Nephron progenitor cell (in vitro differentiated cells): Measurements from ENCODE around the gene NT5DC3.

Source experiments
- DNase-seq: peaks from one replicate; pipeline ENCODE4 v3.0.0; 2021
- H3K27ac Mint-ChIP-seq: 2 replicates; pipeline ENCODE4 v1.8.0; 2021; ENCODE audit warnings: mild to moderate bottlenecking, moderate library complexity, mixed read lengths
- H3K27me3 Mint-ChIP-seq: 2 replicates; pipeline ENCODE4 v1.8.0; 2021; ENCODE audit warnings: mild to moderate bottlenecking, low read depth, mixed read lengths; ENCODE audit not compliant: poor library complexity
- H3K36me3 Mint-ChIP-seq: 2 replicates; pipeline ENCODE4 v1.8.0; 2021; ENCODE audit warnings: low read depth, mixed read lengths
- H3K4me1 Mint-ChIP-seq: 2 replicates; pipeline ENCODE4 v1.8.0; 2021; ENCODE audit warnings: mixed read lengths
- H3K4me3 Mint-ChIP-seq: 2 replicates; pipeline ENCODE4 v1.8.0; 2021; ENCODE audit warnings: mild to moderate bottlenecking, moderate library complexity, mixed read lengths
- H3K9me3 Mint-ChIP-seq: 2 replicates; pipeline ENCODE4 v1.8.0; 2021; ENCODE audit warnings: mild to moderate bottlenecking, moderate library complexity, mixed read lengths
- TF ChIP-seq, protein P1 (sequence below): fragments of 200-600 bp; sonication (generic); IDR thresholded peaks from 2 replicates; pipeline ENCODE4 v1.5.0; 2021; ENCODE audit warnings: antibody characterized with exemption

NT5DC3 gene

DNA sequence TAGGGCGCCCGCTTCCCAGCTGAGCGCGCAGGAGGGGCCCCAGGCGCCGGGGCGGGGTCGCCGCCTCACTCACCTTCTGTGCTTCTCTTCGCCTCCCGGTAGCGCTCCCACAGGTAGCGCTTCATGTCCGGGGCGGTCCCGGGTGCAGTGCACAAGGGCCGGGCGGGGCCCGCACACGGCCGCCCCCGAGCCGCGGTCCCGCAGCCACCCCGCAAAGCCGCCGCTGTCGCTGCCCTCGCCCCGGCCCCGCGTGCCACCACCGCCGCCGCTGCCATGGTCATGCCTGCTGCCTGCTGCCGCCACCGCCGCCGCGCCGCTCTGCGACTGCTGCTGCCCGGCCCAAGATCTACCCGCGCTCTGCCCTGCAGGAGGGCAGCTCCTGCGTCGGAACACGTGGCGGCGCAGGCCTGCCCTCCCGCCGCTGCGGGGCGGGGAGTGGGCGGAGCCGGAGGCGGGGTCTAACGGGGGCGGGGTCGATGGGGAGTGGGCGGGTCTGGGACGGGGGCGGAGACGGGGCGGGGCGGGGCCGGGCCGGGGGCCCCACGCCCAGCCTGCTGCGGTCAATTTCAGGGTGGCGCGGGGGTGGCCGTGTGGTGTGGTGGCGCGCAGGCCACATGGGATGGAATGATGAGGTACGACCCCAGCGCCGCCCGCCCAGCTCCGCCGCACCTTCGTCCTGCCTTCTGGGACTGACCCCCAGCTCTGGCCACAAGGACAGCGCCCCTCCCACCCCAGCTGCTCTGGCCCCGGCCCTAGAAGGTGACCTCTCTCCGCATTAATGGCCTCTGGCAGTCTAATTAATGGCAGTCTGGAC is at the start of gene NT5DC3:
Gene NT5DC3, minus strand, starts transcription at position 359 of the 814 bp plus-strand sequence. Its CDS starts 78 bp downstream, at position 281.
- Mint-ChIP-seq H3K27ac (peak within 1 kb of the TSS; percentile 87), H3K9me3 (peaks cover 5% of the 10 kb centered on the region), H3K4me1 (peaks cover 38% of the 10 kb centered on the region), H3K4me3 (peak within 1 kb of the TSS; percentile 94), H3K27me3 (peaks cover 4% of the 10 kb centered on the region), H3K36me3 (peaks cover 20% of the 10 kb centered on the region)
- TF ChIP-seq, protein P1, sequence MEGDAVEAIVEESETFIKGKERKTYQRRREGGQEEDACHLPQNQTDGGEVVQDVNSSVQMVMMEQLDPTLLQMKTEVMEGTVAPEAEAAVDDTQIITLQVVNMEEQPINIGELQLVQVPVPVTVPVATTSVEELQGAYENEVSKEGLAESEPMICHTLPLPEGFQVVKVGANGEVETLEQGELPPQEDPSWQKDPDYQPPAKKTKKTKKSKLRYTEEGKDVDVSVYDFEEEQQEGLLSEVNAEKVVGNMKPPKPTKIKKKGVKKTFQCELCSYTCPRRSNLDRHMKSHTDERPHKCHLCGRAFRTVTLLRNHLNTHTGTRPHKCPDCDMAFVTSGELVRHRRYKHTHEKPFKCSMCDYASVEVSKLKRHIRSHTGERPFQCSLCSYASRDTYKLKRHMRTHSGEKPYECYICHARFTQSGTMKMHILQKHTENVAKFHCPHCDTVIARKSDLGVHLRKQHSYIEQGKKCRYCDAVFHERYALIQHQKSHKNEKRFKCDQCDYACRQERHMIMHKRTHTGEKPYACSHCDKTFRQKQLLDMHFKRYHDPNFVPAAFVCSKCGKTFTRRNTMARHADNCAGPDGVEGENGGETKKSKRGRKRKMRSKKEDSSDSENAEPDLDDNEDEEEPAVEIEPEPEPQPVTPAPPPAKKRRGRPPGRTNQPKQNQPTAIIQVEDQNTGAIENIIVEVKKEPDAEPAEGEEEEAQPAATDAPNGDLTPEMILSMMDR, result no peak
- peak; percentile 88 for DNase-seq

DNA sequence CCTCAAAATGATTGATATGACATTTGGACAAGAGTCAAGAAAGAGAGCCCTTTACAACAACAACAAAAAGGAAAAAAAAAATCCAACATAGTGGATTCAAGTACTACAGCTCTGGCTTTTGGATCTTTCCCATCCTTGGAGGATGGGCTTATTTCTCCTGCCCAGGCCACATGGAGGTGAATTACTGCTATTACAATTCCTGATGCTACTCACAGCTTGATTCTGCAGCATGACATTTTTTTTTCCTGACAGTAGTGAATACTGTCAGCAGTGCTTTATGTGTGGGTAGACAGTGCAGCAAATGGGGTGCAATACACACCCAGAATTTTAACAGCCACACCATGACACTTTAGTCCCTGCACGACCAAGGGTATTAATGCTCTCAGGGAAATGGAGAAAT is 46.7 kb upstream of the NT5DC3 start:
- no peaks in the 10 kb centered on the region for H3K36me3 Mint-ChIP-seq
- H3K9me3 Mint-ChIP-seq, result no peaks in the 10 kb centered on the region
- no peak overlapping the region for H3K27ac Mint-ChIP-seq
- no peak for DNase-seq
- H3K27me3 Mint-ChIP-seq, result peaks cover 5% of the 10 kb centered on the region
- TF ChIP-seq, protein P1, result no peak
- H3K4me3 Mint-ChIP-seq, result no peak overlapping the region
- no peaks in the 10 kb centered on the region for H3K4me1 Mint-ChIP-seq

DNA sequence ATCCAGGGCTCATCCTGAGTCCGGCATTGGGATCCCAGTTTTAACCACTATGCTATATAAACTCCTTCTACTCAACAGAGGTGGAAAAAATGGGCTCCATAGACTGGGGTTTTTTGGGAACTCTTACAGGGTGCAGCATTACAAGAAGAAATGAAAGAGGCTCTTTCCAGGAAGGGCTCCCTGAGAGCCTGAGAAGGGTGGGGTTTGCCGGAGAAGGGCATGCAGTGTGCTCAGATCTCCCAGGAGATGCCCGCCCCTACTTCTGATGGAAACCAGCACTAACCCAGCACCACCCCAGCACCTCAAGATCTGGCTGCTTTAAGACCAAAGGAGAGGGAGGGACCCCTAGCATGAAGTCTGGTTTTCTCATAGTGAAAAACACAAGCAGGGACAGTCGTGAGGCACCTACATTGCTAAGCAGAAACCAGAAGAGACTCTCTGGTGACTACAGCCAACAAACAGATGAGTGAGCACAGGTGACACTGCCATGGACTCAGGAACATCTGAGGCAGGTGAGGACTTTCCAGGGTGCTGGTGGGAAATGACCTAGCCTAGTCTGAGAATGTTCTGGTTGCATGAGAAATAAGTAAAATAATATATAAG is 45.3 kb upstream of the NT5DC3 start:
- DNase-seq, result no peak
- Mint-ChIP-seq H3K4me3 (no peak overlapping the region), H3K27ac (no peak overlapping the region), H3K27me3 (peaks cover 4% of the 10 kb centered on the region), H3K9me3 (no peaks in the 10 kb centered on the region), H3K4me1 (peaks cover 2% of the 10 kb centered on the region), H3K36me3 (no peaks in the 10 kb centered on the region)
- TF ChIP-seq, protein P1, result no peak

DNA sequence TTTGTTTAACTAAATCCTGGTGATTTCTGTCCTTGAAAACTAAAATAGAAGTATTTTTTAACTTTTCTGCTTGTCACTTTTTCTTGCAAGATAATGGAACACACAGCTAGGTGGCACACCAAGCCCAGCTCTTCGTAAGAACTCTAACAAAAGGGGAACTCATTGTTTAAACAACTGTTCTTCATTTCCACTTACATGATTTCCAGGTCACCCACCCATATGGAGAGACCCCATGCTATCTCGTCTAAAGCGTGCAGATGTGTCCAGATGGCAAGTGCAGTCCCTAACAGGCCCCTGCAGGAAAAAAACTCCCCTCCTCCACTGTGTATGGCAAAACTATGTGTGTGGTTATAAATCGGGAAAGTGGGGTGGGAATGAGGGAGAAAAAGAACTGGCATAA is 43.3 kb upstream of the NT5DC3 start:
- no peaks in the 10 kb centered on the region for H3K9me3 Mint-ChIP-seq
- no peaks in the 10 kb centered on the region for H3K36me3 Mint-ChIP-seq
- H3K4me1 Mint-ChIP-seq, result peaks cover 16% of the 10 kb centered on the region
- H3K27me3 Mint-ChIP-seq, result peaks cover 9% of the 10 kb centered on the region
- no peak for DNase-seq
- TF ChIP-seq, protein P1, result no peak
- no peak overlapping the region for H3K27ac Mint-ChIP-seq
- no peak overlapping the region for H3K4me3 Mint-ChIP-seq

DNA sequence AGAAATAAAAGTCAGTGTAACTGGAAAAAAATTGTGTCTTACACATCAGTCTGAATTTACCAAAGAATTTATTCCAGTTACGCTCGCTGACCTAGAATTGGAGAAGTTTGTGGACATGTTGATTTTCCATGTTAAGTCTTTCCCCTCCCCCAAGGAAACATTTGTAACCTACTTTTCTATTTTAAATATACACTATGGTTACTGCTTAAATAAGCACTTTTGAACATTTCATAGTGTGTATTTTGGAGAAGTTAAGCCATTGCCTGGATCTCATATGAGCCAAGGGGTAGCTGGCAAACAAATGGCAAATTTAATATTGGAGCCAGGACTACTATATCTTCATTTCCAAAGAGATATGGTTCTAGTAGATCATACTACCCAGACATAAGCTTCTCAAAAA is 42.9 kb upstream of the NT5DC3 start:
- DNase-seq, result no peak
- no peak overlapping the region for H3K4me3 Mint-ChIP-seq
- H3K27me3 Mint-ChIP-seq, result peaks cover 13% of the 10 kb centered on the region
- TF ChIP-seq, protein P1, result no peak
- H3K27ac Mint-ChIP-seq, result no peak overlapping the region
- H3K9me3 Mint-ChIP-seq, result no peaks in the 10 kb centered on the region
- peaks cover 20% of the 10 kb centered on the region for H3K4me1 Mint-ChIP-seq
- no peaks in the 10 kb centered on the region for H3K36me3 Mint-ChIP-seq
